Measurements from ENCODE around the gene CCT3. TPM values are rescaled to one million over a fixed set of nuclear protein-coding genes. Genes with fewer than 3 reads are reported as not detected.

Gene CCT3
- total RNA-seq, 2 donors from 2014 or later: 104 to 106 TPM

- no peak overlapping the region for H3K27ac ChIP-seq
- H3K4me1 ChIP-seq (ENCODE audit: control insufficient read depth in 1 of 2, low read depth in 2 of 2): no peaks in the 10 kb centered on the region
- H3K4me3 ChIP-seq: no peak overlapping the region
- no peaks in the 10 kb centered on the region for H3K9me3 ChIP-seq
- DNase-seq (ENCODE audit: low spot score) (no peak), ATAC-seq (ENCODE audit: insufficient number of reproducible peaks, low FRiP score, low read depth) (no peak)
- no peak for TF ChIP-seq CTCF (IDR thresholded peaks at IDR 0.05)
- H3K27me3 ChIP-seq (replicated peaks; ENCODE audit: insufficient read depth): no peaks in the 10 kb centered on the region
- H3K36me3 ChIP-seq: peaks cover 73% of the 10 kb centered on the region
These were observed 69.8 kb downstream of the CCT3 start for GRCh38 chr1:156268336-156268735.

- DNase-seq (ENCODE audit: low spot score): no peak
- no peaks in the 10 kb centered on the region for H3K4me1 ChIP-seq (ENCODE audit: control insufficient read depth in 1 of 2, low read depth in 2 of 2)
- ATAC-seq (ENCODE audit: insufficient number of reproducible peaks, low FRiP score, low read depth): no peak
- no peak overlapping the region for H3K4me3 ChIP-seq
- TF ChIP-seq CTCF (IDR thresholded peaks at IDR 0.05): no peak
- no peaks in the 10 kb centered on the region for H3K9me3 ChIP-seq
- H3K27me3 ChIP-seq (replicated peaks; ENCODE audit: insufficient read depth): no peaks in the 10 kb centered on the region
- H3K36me3 ChIP-seq: peaks cover 78% of the 10 kb centered on the region
- no peak overlapping the region for H3K27ac ChIP-seq
These were observed 72.0 kb downstream of the CCT3 start for GRCh38 chr1:156266051-156266450.

GRCh38 chr1:156263288-156263655 is 74.8 kb downstream of the CCT3 start:
- no peak for DNase-seq (ENCODE audit: low spot score)
- no peaks in the 10 kb centered on the region for H3K9me3 ChIP-seq
- H3K27me3 ChIP-seq (replicated peaks; ENCODE audit: insufficient read depth): no peaks in the 10 kb centered on the region
- no peak for ATAC-seq (ENCODE audit: insufficient number of reproducible peaks, low FRiP score, low read depth)
- H3K27ac ChIP-seq: no peak overlapping the region
- no peak overlapping the region for H3K4me3 ChIP-seq
- H3K36me3 ChIP-seq: peaks cover 88% of the 10 kb centered on the region
- no peaks in the 10 kb centered on the region for H3K4me1 ChIP-seq (ENCODE audit: control insufficient read depth in 1 of 2, low read depth in 2 of 2)
- TF ChIP-seq CTCF (IDR thresholded peaks at IDR 0.05): no peak

GRCh38 chr1:156262461-156263287 is 75.4 kb downstream of the CCT3 start:
- no peak for TF ChIP-seq CTCF (IDR thresholded peaks at IDR 0.05)
- H3K4me3 ChIP-seq: no peak overlapping the region
- H3K27me3 ChIP-seq (replicated peaks; ENCODE audit: insufficient read depth): no peaks in the 10 kb centered on the region
- no peaks in the 10 kb centered on the region for H3K9me3 ChIP-seq
- H3K4me1 ChIP-seq (ENCODE audit: control insufficient read depth in 1 of 2, low read depth in 2 of 2): no peaks in the 10 kb centered on the region
- H3K36me3 ChIP-seq: peaks cover 88% of the 10 kb centered on the region
- H3K27ac ChIP-seq: no peak overlapping the region
- DNase-seq (ENCODE audit: low spot score): no peak
- ATAC-seq (ENCODE audit: insufficient number of reproducible peaks, low FRiP score, low read depth): no peak

- H3K27ac ChIP-seq: no peak overlapping the region
- ATAC-seq (ENCODE audit: insufficient number of reproducible peaks, low FRiP score, low read depth) (no peak), DNase-seq (ENCODE audit: low spot score) (no peak)
- H3K4me3 ChIP-seq: no peak overlapping the region
- no peaks in the 10 kb centered on the region for H3K4me1 ChIP-seq (ENCODE audit: control insufficient read depth in 1 of 2, low read depth in 2 of 2)
- peaks cover 78% of the 10 kb centered on the region for H3K36me3 ChIP-seq
- no peaks in the 10 kb centered on the region for H3K9me3 ChIP-seq
- no peaks in the 10 kb centered on the region for H3K27me3 ChIP-seq (replicated peaks; ENCODE audit: insufficient read depth)
- TF ChIP-seq CTCF (IDR thresholded peaks at IDR 0.05): no peak
These were observed 77.2 kb downstream of the CCT3 start for GRCh38 chr1:156260896-156261295.
